Mammary epithelial cell (primary cell): ENCODE measurements around the gene MSI2.
"Not testable (repeated sequence)": the region's sequence is repeated elsewhere in the genome, so short reads cannot be mapped to it uniquely, and the experiment has no call there.

Experiments used
- EZH2 ChIP-seq: IDR thresholded peaks from 2 replicates; pipeline ENCODE4 v1.6.1; 2012; ENCODE audit warnings: low read length, inconsistent platforms, borderline replicate concordance
- TF ChIP-seq, protein P1 (sequence below), 2 donors: IDR thresholded peaks in 1 of 2; conservative IDR thresholded peaks in 1 of 2; 2 replicates each; pipeline ENCODE4 v1.5.1; 2011 to 2012; ENCODE audit warnings: inconsistent platforms in 2 of 2, low read length in 2 of 2, mild to moderate bottlenecking in 2 of 2, control low read depth in 1 of 2, low read depth in 1 of 2; ENCODE audit not compliant: insufficient read depth in 1 of 2; ENCODE audit errors: extremely low read depth in 1 of 2

DNA sequence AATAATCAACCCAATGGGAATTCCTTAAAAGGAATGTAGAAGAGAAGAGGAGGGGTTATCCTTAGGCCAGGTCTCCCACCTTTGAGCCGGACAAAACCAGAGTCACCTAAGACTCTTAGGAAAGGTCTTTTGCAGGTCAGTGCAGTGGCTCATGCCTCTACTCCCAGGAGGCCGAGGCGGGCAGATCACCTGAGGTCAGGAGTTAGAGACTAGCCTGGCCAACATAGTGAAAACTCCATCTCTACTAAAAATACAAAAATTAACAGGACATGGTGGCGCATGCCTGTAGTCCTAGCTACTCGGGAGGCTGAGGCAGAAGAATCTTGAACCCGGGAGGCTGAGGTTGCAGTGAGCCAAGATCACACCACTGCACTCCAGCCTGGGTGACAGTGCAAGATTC, 365.5 kb downstream of the MSI2 start:
- TF ChIP-seq, protein P1, sequence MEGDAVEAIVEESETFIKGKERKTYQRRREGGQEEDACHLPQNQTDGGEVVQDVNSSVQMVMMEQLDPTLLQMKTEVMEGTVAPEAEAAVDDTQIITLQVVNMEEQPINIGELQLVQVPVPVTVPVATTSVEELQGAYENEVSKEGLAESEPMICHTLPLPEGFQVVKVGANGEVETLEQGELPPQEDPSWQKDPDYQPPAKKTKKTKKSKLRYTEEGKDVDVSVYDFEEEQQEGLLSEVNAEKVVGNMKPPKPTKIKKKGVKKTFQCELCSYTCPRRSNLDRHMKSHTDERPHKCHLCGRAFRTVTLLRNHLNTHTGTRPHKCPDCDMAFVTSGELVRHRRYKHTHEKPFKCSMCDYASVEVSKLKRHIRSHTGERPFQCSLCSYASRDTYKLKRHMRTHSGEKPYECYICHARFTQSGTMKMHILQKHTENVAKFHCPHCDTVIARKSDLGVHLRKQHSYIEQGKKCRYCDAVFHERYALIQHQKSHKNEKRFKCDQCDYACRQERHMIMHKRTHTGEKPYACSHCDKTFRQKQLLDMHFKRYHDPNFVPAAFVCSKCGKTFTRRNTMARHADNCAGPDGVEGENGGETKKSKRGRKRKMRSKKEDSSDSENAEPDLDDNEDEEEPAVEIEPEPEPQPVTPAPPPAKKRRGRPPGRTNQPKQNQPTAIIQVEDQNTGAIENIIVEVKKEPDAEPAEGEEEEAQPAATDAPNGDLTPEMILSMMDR (conservative IDR thresholded peaks at IDR 0.05 in 1 of 2, IDR thresholded peaks at IDR 0.05 in 1 of 2; ENCODE audit: extremely low read depth in 1 of 2, insufficient read depth in 1 of 2, low read depth in 1 of 2, low read length in 2 of 2), result not testable (repeated sequence)
- not testable (repeated sequence) for TF ChIP-seq EZH2
